T-helper 9 cell (primary cell): ENCODE measurements around the gene ANKK1.

Source experiments
- DNase-seq: peaks from one replicate; pipeline ENCODE4 v3.0.0-alpha.2; 2020

Gene ANKK1

DNA sequence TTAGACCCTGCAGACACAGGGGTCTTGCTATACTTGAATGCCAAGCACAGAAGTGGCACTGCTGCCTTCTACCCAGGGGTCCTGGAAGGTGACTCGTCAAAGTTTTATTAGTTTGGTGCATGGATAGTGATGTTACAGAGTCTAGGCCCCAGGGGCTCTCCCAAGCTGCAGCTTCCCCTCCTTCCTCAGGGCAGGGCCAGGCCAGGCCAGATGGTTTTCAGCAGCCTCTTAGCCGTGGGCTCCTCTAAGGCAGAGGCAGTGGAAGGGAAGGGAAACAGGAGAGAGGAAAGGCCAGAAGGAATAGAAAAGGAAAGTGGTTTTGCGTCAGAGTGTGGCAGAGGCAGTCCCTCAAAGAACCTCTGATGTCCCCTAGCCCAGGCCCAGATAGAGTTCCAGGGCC is 21.9 kb downstream of the ANKK1 start:
- no peak for DNase-seq

DNA sequence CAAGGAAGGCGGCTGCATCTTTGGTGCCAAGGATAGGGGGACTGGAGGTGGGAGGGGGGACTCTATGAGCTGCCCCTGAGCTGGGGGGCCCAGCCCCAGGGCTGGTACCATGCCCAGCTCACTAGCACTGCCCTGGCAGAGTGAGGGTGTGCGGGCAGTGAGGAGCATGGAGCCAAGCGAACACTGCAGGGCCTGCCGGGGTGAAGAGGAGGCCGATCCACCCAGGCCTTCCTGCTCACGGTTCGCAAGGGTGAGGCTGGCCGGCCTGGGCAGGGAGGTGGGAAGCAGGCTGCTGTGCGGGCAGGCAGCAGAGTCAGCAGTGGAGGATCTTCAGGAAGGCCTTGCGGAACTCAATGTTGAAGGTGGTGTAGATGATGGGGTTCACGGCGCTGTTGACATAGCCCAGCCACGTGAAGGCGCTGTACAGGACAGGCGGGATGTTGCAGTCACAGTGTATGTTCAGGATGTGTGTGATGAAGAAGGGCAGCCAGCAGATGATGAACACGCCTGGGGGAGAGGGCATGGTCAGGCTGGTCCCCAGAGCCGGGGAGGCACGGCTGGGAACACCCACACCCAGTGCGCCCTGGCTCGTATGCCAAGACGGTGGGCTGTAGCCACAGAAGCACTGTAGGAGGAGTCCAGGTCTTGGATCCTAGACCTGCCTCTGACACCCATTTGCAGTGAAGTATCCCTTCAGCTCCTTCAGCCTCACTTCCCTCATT is 23.0 kb downstream of the ANKK1 start:
- no peak for DNase-seq

DNA sequence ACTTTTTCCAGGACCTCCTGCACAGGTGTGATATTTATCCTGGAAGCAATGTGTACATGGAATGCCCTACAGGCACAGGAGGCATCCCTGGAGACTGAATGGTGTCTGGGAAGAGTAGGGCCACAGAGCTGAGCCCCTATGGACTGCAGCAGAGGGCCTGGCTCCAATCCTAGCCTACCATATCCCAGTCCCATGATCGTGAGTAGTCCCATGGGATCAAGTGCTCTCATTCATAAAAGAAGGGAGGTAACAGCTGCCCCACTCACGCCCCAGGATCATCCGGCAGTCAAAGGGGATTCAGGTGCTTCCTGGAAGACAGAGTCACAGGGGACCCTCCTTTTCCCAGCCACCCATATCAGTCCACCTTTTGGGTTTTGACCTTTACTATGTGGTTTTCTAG is 24.0 kb downstream of the ANKK1 start:
- no peak for DNase-seq

DNA sequence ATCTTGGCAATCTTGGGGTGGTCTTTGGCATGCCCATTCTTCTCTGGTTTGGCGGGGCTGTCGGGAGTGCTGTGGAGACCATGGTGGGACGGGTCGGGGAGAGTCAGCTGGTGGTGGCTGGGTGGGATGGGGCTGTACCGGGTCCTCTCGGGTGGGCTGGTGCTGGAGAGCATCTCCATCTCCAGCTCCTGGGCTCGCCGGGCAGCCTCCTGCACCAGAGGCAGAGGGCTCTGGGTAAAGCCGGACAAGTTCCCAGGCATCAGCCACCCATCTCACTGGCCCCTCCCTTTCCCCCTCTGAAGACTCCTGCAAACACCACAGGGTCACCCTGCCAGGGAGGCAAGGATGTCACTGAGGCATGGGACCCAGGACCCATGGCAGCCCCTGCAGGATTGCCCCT is 25.1 kb downstream of the ANKK1 start:
- DNase-seq: no peak

DNA sequence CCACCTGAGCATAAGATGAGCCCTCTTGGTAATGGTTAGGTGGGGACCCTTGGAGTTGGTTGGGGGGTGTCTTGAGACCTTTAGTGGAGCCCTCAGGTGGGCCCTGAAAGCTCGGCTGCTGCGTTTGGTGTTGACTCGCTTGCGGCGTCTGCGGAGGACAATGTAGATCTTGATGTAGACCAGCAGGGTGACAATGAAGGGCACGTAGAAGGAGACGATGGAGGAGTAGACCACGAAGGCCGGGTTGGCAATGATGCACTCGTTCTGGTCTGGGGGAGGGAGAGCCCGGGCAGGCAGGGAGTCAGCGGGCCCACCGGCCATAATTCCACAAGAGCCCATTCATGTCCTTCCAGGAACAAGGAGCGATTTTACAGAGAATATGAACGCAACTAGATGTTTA is 27.8 kb downstream of the ANKK1 start:
- no peak for DNase-seq

DNA sequence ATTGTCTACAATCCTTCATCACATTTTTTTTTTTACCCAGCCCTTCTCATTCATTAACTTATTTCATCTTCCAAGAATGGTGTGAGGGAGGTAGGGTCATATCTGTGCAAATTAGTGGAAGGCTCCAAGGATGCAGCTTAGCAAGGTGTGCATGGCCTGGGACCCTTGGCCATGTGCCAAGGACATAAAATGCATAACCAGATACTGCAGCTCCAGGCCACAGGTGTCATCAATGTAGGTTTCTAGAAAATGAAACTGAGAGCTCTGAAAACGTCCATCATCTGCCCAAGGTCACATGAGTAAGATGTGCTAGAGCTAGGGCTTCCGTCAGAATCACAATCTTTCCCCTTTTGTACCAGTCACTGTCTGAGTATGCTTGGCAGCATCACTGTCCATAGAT is 29.8 kb downstream of the ANKK1 start:
- no peak for DNase-seq

DNA sequence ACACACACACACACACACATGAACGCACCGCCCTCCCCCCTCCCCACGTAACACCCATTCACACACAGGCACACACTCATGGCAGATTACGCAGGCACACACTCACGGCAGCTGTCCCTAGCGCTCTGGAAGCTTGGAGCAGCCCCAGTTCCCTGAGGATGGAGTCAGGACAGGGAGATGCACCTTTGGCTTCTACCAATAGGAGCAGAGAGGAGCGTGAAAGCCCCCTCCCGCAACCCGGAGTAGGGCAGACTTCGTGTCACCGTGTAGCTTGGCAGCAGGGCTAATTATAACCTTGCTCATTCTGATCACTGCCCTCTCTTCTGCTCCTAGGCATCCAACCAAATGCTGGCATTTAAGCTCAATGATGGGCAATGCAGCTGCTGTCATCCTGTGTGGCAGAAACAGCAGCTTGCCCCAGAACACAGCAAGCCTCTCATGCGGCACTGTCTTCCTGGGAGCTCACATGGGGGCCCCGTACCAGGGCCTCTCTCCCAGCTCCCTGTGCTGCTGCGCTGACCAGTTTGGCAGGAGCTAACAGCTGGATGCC is 31.9 kb downstream of the ANKK1 start:
- DNase-seq: no peak

DNA sequence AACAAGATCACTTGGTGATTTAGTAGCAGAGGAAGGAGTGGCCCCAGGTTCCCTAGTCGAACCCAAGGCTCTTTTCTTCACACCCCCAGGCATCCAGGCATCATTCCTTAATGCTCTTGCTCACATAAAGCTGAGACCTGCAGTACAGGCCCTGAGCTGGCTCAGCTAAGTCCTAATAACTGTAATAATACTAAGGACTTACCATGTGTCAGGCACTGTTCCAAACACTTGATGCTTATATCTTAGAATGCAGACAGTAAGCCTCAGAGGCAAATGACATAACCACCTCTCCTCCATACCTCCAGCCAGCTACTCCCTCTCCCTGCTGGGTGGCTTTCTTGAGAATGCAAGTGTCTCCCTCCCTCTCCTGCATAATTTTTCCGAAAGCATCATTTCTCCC is 33.2 kb downstream of the ANKK1 start:
- no peak for DNase-seq

DNA sequence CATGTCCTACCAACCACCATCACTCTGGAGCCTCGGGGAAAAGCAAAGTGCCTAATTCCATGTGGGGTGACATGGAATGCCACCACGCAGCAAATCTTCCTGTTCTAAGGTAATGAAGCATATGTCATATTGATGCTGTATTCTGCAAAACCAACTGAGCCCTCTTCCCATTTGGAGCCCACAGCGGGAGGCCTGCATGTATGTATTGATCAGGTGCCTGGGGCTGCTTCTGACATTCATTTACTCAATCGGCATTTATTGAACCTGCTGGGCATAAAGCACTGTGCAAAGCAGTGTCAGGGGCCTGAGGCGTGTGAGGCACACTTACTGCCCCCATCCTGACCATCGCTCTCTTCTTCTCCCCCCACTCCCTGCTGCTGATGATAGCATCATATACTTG is 39.1 kb downstream of the ANKK1 start:
- no peak for DNase-seq

DNA sequence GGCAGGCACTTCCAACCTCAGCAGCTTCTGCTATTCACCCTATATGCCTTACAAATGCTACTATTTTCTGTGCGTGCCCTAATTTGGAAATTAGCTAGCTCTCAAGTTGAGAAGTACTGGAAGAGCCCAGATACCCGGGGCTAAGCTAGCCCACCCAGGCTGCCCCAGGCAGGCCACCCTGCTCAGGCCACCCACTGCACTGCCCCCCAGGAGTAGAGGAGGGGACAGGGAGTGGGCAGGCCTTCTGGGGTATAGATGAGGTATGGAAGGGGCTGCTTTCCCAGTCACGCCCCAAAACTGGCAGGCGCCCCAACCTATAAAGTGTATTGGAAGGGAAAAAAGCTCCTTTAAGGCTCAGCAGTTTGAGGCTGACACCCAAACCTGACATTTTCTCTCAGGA is 44.2 kb downstream of the ANKK1 start:
- no peak for DNase-seq

DNA sequence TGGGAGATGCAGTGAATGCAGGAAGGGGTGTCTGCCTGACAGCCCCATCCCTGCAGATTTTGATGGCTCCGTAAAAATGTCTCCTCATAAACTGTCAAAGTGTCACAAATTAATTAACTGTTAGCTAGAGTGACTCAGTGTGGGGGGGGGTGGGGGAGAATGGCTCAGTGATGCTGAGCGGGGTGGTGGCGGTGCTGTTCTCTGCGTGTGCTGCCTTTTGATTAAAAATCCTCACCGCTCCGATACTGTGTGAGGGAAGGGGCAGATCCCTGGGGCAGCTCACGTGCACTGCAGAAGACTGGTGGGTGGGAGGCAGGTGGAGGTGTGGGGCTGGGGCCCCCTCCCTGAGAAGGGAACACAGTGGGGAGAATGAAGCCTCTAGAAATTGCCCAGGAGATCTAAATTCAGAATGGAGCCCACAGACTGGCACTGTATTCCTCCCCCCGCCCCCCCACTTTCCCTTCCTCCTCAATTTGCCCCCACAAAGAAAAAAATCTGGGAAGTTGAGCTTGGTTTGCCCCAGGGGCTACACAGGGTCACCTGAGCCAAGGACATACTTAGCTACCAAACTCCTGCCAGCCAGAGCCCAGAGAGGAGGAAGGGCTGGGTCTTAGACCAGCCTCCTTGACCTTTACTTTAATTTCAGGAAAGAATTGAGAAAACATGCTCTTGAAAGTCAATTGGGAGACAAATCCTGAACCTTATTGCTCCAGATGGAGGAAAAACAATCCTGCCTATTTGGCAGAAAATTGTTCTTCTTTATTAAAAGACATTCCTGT is 47.8 kb downstream of the ANKK1 start:
- DNase-seq: no peak

DNA sequence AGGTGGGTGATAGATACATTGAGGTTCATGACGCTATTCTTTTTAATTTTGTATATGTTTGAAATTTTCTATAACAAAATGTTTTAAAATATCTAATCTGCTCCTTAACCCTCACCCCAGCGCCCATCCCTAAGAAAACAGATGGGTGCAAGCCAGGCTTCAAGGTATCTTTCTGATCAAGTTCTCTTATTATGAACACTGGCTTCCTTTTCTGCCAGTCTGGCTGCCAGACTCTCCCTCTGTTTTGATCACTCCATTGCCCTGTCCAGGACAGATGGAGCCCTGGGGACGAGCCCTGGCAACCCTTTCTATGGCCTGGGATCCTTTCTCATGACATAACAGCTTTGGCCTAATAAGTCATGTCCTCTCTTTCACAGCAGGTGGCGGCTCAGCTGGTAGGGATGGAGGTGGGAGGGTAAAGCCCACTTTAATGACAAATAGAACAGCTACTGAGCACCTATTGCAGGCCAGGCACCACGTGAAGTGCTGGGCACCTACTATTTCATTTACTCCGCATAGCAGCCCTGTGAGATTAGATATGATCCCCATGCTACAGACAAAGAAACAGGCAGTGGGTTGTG is 49.2 kb downstream of the ANKK1 start:
- DNase-seq: no peak

DNA sequence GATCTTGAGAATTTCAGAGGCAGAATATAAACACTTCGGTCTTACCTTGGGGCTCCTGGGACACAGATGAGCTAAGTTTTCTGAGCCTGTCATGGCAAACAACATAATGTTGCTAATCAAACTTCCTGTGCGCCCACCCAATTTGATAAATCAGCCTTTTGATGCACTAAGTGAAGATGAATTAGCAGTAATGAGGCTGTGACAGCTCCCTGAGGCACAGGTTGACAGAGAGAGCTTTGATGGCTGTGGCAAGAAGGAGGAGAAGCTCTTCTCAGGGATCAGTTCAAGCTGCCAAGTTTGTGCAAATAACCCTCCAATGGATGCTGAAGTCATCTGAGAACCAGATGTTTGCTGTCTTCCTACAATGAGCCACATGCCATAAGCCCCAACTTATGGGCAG is 53.2 kb downstream of the ANKK1 start:
- no peak for DNase-seq

DNA sequence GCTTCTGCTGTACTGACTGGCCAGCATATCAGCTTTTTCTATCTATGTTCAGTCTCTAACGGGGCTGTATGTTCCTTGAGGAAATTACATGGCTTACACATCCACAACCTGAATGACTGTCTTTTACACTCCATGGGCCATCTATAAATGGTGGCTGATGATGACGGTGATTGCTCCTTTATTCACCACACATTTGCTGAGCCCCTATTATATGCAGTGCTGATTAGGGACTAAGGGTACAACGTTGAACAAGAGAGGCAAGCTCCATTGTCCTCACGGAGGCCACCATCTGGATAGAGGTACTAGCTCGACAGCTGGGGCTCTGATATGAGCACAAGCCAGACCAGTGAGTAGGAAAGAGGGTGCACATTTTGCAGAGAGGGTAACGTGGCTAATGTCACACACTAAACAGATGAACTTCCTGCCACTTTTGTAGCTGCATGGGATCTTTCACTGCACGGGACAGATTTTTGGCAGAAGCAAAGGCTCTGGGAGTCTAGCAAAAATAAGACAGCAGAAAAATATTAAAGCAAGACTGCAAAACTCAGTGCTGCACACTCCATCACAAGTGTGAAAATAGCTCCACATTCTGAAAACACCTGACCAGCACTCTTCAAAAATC is 57.0 kb downstream of the ANKK1 start:
- DNase-seq: no peak

DNA sequence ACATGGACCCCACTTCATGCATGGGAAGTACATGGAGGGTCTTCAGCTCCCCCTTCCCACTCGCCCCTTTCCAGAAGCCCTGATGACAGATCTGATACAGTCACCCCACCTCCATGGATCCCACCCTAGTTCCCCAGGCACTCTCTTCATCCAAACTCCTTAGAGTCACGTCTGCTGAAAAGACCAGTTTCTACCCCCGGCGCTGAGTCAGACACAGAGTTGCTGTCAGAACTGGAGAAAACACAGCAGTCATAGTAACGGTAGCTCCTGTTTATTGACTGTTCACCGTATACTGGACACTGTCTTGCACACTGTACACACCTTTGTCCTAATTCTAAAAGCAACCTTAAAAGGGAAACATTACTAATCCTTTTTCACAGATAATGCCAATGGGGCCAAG is 58.5 kb downstream of the ANKK1 start:
- no peak for DNase-seq

DNA sequence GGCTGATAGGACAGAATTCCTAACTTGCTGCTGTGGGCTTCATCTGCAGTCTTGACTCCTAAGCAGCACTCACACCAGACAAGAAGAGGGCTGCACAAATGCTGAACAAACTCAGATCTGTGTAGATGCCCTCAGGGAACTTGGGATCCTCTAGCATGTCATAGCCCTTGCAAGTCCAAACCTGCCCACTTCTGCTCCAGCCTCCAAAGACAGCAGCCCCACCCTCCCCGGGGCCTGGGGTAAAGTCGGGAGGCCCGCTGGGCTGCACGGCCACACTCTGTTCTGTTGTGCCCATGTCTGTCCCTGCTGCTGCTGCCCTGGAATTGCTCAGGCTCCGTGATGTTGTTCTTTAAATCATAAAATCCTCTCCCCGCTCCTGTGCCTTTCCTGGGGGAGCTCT is 59.4 kb downstream of the ANKK1 start:
- no peak for DNase-seq

DNA sequence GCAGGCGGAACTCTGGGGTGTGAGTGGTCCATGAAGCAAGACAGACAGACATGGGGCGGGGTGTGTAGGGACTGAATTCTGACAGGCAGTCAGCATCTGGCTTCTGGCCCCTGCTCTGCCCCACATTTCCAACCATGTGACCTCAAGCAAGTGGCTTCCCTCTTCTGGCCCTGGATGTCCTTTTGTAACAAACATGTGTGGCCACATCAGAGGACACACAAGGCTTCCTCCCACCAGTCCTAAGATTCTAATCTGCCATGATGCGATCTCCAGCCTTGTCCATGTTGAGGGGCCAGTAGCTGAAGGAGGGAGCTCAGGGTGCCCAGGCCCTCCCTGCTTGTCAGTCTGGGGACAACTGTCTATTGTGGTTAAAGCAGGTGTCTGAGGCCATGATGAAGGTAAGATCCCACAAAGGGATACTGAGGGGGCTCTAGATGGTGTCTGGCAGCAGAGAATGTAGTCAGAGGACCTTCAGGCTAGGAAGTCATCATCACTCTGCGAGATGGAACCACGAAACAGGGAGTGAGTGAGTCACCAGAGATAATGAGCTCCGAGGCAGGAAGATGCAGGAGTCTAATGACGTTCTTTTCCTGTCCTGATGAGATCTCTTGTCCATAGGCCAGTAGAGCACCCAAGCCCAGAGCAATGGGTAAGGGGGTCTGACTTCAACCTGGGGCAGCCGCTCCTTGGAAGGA is 60.2 kb downstream of the ANKK1 start:
- DNase-seq: no peak

DNA sequence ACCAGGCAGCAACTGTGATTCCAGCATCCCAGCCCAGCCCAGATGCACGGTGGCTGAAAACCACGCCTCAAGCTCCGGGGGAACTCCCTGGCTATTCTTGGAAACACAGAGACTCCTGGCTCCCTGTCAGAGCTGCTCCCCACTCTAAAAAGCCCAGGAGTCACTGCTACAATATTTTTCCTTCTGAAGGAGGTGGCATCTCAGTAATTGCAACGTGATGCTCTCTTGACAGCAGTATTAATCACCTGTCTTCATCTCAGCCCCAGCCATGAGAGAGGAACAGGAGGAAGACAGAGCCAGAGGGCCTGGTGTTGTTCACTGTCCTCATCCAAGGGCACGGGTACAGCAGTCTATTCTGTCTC is 60.7 kb downstream of the ANKK1 start:
- DNase-seq: no peak

DNA sequence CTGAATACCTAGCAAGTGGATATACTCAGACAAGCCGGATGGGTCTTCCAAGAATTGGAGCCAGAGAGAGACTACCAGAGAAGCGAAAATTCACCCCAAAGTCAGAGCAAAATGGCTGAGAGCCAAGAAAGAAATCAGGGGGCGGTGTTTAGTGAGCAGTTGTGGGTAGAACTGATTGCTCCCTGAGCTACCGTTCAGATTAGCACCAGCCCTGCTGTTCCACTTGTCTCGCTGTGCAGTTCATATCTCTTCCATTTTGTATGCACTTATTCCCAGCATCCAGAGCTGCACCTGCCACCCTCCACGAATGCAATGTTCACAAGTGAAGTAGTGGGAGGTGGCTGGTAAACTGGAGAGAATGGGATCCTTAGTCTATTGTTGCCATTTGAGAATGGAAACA is 62.2 kb downstream of the ANKK1 start:
- DNase-seq: no peak
